ENCODE data around the gene MAFG. TPM values are rescaled to one million over a fixed set of nuclear protein-coding genes. Genes with fewer than 3 reads are reported as not detected.

MAFG gene
- total RNA-seq, 2 experiments from 2014 or later = 10.8 to 13.3 TPM

GRCh38 chr17:81905424-81905875, 22.1 kb downstream of the MAFG start:
- H3K9me3 ChIP-seq (ENCODE audit: control insufficient read depth in 1 of 2, insufficient read depth in 1 of 2, low read length in 2 of 2) = peaks cover 0 to 5% of the 10 kb centered on the region in 2 experiments
- Mint-ChIP-seq H3K4me1 (ENCODE audit: low read depth) (peaks cover 9% of the 10 kb centered on the region), H3K27me3 (peaks cover 8% of the 10 kb centered on the region), H3K9me3 (no peaks in the 10 kb centered on the region), H3K4me3 (no peak overlapping the region), H3K27ac (no peak overlapping the region), H3K36me3 (ENCODE audit: low read depth) (peaks cover 18% of the 10 kb centered on the region)
- peaks cover 26% of the 10 kb centered on the region for H3K4me1 ChIP-seq (ENCODE audit: insufficient read depth, low read length)
- H3K36me3 ChIP-seq (ENCODE audit: insufficient read depth, low read length) = peaks cover 22% of the 10 kb centered on the region
- no peak for ATAC-seq (ENCODE audit: poor library complexity)
- peaks cover 7 to 11% of the 10 kb centered on the region in 2 experiments for H3K27me3 ChIP-seq (ENCODE audit: control insufficient read depth in 1 of 2, insufficient read depth in 2 of 2, low read length in 2 of 2)
- POLR2A ChIA-PET = no interaction called here
- intact Hi-C loops (cut with DNase I, micrococcal nuclease) = no loop called here
- H3K27ac ChIP-seq (ENCODE audit: low read depth in 1 of 2, low read length in 2 of 2) = no peak overlapping the region
- no peak overlapping the region for H3K4me3 ChIP-seq (ENCODE audit: low read length)
- no peak for DNase-seq
- no peak for TF ChIP-seq CTCF (IDR thresholded peaks at IDR 0.05)
- CTCF ChIA-PET = no interaction called here

GRCh38 chr17:81904600-81905423, 22.7 kb downstream of the MAFG start:
- Mint-ChIP-seq H3K36me3 (ENCODE audit: low read depth) (peaks cover 25% of the 10 kb centered on the region), H3K27ac (no peak overlapping the region), H3K9me3 (no peaks in the 10 kb centered on the region), H3K4me1 (ENCODE audit: low read depth) (peaks cover 8% of the 10 kb centered on the region), H3K27me3 (peaks cover 13% of the 10 kb centered on the region), H3K4me3 (no peak overlapping the region)
- Histone ChIP-seq H3K27ac (ENCODE audit: low read depth in 1 of 2, low read length in 2 of 2) (no peak overlapping the region), H3K4me3 (ENCODE audit: low read length) (no peak overlapping the region), H3K36me3 (ENCODE audit: insufficient read depth, low read length) (peaks cover 26% of the 10 kb centered on the region), H3K4me1 (ENCODE audit: insufficient read depth, low read length) (peaks cover 19% of the 10 kb centered on the region), H3K27me3 (ENCODE audit: control insufficient read depth in 1 of 2, insufficient read depth in 2 of 2, low read length in 2 of 2) (peaks cover 7 to 11% of the 10 kb centered on the region in 2 experiments), H3K9me3 (ENCODE audit: control insufficient read depth in 1 of 2, insufficient read depth in 1 of 2, low read length in 2 of 2) (peaks cover 0 to 5% of the 10 kb centered on the region in 2 experiments)
- DNase-seq = no peak
- no peak for ATAC-seq (ENCODE audit: poor library complexity)
- CTCF ChIA-PET = no interaction called here
- intact Hi-C loops (cut with DNase I, micrococcal nuclease) = no loop called here
- TF ChIP-seq CTCF (IDR thresholded peaks at IDR 0.05) = no peak
- POLR2A ChIA-PET = interaction anchor here (1.1 kb wide), 1 partner anchor 34 kb away, joined by 3 read pairs; the partner anchor contains the start of gene ARHGDIA

GRCh38 chr17:81903896-81904599, 23.5 kb downstream of the MAFG start:
- ATAC-seq (ENCODE audit: poor library complexity) (no peak), DNase-seq (no peak)
- H3K9me3 Mint-ChIP-seq = no peaks in the 10 kb centered on the region
- ChIA-PET POLR2A (interaction anchor here (1.1 kb wide), 1 partner anchor 33 kb away, joined by 3 read pairs; the partner anchor contains the start of gene ARHGDIA), CTCF (no interaction called here)
- H3K27ac Mint-ChIP-seq = no peak overlapping the region
- peaks cover 8% of the 10 kb centered on the region for H3K4me1 Mint-ChIP-seq (ENCODE audit: low read depth)
- peaks cover 0 to 5% of the 10 kb centered on the region in 2 experiments for H3K9me3 ChIP-seq (ENCODE audit: control insufficient read depth in 1 of 2, insufficient read depth in 1 of 2, low read length in 2 of 2)
- peaks cover 27% of the 10 kb centered on the region for H3K36me3 Mint-ChIP-seq (ENCODE audit: low read depth)
- TF ChIP-seq CTCF (IDR thresholded peaks at IDR 0.05) = no peak
- H3K4me1 ChIP-seq (ENCODE audit: insufficient read depth, low read length) = peaks cover 14% of the 10 kb centered on the region
- peaks cover 7 to 11% of the 10 kb centered on the region in 2 experiments for H3K27me3 ChIP-seq (ENCODE audit: control insufficient read depth in 1 of 2, insufficient read depth in 2 of 2, low read length in 2 of 2)
- no peak overlapping the region for H3K4me3 ChIP-seq (ENCODE audit: low read length)
- peaks cover 13% of the 10 kb centered on the region for H3K27me3 Mint-ChIP-seq
- no peak overlapping the region for H3K4me3 Mint-ChIP-seq
- intact Hi-C loops (cut with DNase I, micrococcal nuclease) = no loop called here
- no peak overlapping the region for H3K27ac ChIP-seq (ENCODE audit: low read depth in 1 of 2, low read length in 2 of 2)
- H3K36me3 ChIP-seq (ENCODE audit: insufficient read depth, low read length) = peaks cover 26% of the 10 kb centered on the region

All from CD4-positive, alpha-beta T cell (primary cell).